IMR-90 (cell line): ENCODE data around the gene TADA2A. TPM values are rescaled to one million over a fixed set of nuclear protein-coding genes. Genes with fewer than 3 reads are reported as not detected.

Source experiments
- ATAC-seq: fragments of 200-7000 bp; cut with Tn5 transposase; 2 replicates; pipeline ENCODE4 v1.9.1; 2020; ENCODE audit warnings: low read depth, mild to moderate bottlenecking, moderate library complexity
- BruUV-seq: library from RNA; stranded (reverse); fragments of 400-500 nt; replicated peaks from 2 replicates; lab custom pipeline; 2021; lab: Mats Ljungman, UMichigan
- CTCF ChIA-PET: fragments of 300-600 bp; formaldehyde crosslinking; extraction: SDS; loops from one replicate; lab custom pipeline; 2021; ENCODE audit warnings: antibody characterized with exemption; lab: Yijun Ruan, JAX
- POLR2A ChIA-PET: fragments of 300-600 bp; sonication (Branson Sonifier 250); formaldehyde crosslinking; loops from one replicate; lab custom pipeline; 2022; ENCODE audit warnings: antibody characterized with exemption; ENCODE audit not compliant: unreplicated experiment; lab: Charles Lee
- DNase-seq: peaks from one replicate; pipeline ENCODE4 v3.0.0; 2013
- H2AFZ ChIP-seq: replicated peaks from 2 replicates; pipeline ENCODE3; 2013; ENCODE audit warnings: low read length, mild to moderate bottlenecking; ENCODE audit not compliant: poor library complexity
- H2AK5ac ChIP-seq: 2 replicates; pipeline ENCODE4 v1.6.1; 2013; ENCODE audit warnings: low read depth, low read length, inconsistent platforms
- H2AK9ac ChIP-seq: replicated peaks from 2 replicates; pipeline ENCODE3; 2013; ENCODE audit warnings: mild to moderate bottlenecking, low read depth, low read length, moderate library complexity; ENCODE audit not compliant: poor library complexity
- H2BK120ac ChIP-seq: 2 replicates; pipeline ENCODE4 v1.6.1; 2013; ENCODE audit warnings: low read depth, low read length, inconsistent platforms
- H2BK15ac ChIP-seq: 3 replicates; pipeline ENCODE4 v1.6.1; 2013; ENCODE audit warnings: low read depth, low read length, inconsistent platforms
- H2BK20ac ChIP-seq: 2 replicates; pipeline ENCODE4 v1.6.1; 2013; ENCODE audit warnings: low read depth, mild to moderate bottlenecking, inconsistent platforms, low read length, moderate library complexity
- H2BK5ac ChIP-seq: 2 replicates; pipeline ENCODE4 v1.6.1; 2013; ENCODE audit warnings: mild to moderate bottlenecking, low read depth, low read length, inconsistent platforms; ENCODE audit not compliant: poor library complexity, severe bottlenecking
- H3K14ac ChIP-seq: replicated peaks from 2 replicates; pipeline ENCODE4 v1.6.1; 2013; ENCODE audit warnings: low read depth, low read length, inconsistent platforms
- H3K18ac ChIP-seq: 2 replicates; pipeline ENCODE4 v1.6.1; 2013; ENCODE audit warnings: low read depth, low read length, control low read depth
- H3K23ac ChIP-seq: 2 replicates; pipeline ENCODE4 v1.6.1; 2013; ENCODE audit warnings: low read depth, low read length, inconsistent platforms
- H3K27ac ChIP-seq: 2 replicates; pipeline ENCODE4 v1.5.1; 2013; ENCODE audit warnings: mild to moderate bottlenecking, control low read depth, low read length; ENCODE audit not compliant: insufficient read depth
- H3K27me3 ChIP-seq: 2 replicates; pipeline ENCODE4 v1.6.1; 2013; ENCODE audit warnings: low read length; ENCODE audit not compliant: control insufficient read depth, insufficient read depth
- H3K36me3 ChIP-seq: 2 replicates; pipeline ENCODE4 v1.6.1; 2013; ENCODE audit warnings: low read length, mixed read lengths; ENCODE audit not compliant: control insufficient read depth, insufficient read depth
- H3K4ac ChIP-seq: 2 replicates; pipeline ENCODE4 v1.6.1; 2013; ENCODE audit warnings: low read depth, low read length, inconsistent platforms
- H3K4me1 ChIP-seq: 2 replicates; pipeline ENCODE4 v1.6.1; 2013; ENCODE audit warnings: low read length, mixed read lengths; ENCODE audit not compliant: control insufficient read depth, insufficient read depth
- H3K4me2 ChIP-seq: 2 replicates; pipeline ENCODE4 v1.6.1; 2013; ENCODE audit warnings: low read depth, mild to moderate bottlenecking, control low read depth, low read length, moderate library complexity
- H3K4me3 ChIP-seq: 2 replicates; pipeline ENCODE4 v1.5.1; 2013; ENCODE audit warnings: low read depth, mild to moderate bottlenecking, control low read depth, low read length, moderate library complexity; ENCODE audit not compliant: insufficient read depth
- H3K56ac ChIP-seq: 2 replicates; pipeline ENCODE4 v1.6.1; 2013; ENCODE audit warnings: low read length, inconsistent platforms; ENCODE audit not compliant: insufficient read depth; ENCODE audit errors: extremely low read depth
- H3K79me1 ChIP-seq, 2 experiments: 2 replicates each; pipeline ENCODE4 v1.6.1; 2013; ENCODE audit warnings: low read length in 2 of 2, inconsistent platforms in 1 of 2, low read depth in 1 of 2
- H3K9ac ChIP-seq: 2 replicates; pipeline ENCODE4 v1.6.1; 2013; ENCODE audit warnings: low read depth, low read length, control low read depth
- H3K9me1 ChIP-seq: 2 replicates; pipeline ENCODE4 v1.6.1; 2013; ENCODE audit warnings: low read length, inconsistent platforms; ENCODE audit not compliant: insufficient read depth
- H3K9me3 ChIP-seq: 2 replicates; pipeline ENCODE4 v1.6.1; 2013; ENCODE audit warnings: low read length; ENCODE audit not compliant: control insufficient read depth, insufficient read depth
- H4K20me1 ChIP-seq: 2 replicates; pipeline ENCODE4 v1.6.1; 2013; ENCODE audit warnings: low read length, inconsistent platforms; ENCODE audit not compliant: insufficient read depth
- H4K5ac ChIP-seq: 2 replicates; pipeline ENCODE4 v1.6.1; 2013; ENCODE audit warnings: mild to moderate bottlenecking, low read depth, low read length, control low read depth
- H4K8ac ChIP-seq, 2 experiments: 2 replicates each; pipeline ENCODE4 v1.6.1; 2013; ENCODE audit warnings: low read depth in 2 of 2, low read length in 2 of 2, control low read depth in 1 of 2, inconsistent platforms in 1 of 2
- H4K91ac ChIP-seq: 2 replicates; pipeline ENCODE4 v1.6.1; 2013; ENCODE audit warnings: low read depth, low read length, inconsistent platforms; ENCODE audit not compliant: insufficient read depth
- BHLHE40 ChIP-seq: fragments of 150-350 bp; IDR thresholded peaks from 2 replicates; pipeline ENCODE4 v1.6.1; 2016; ENCODE audit warnings: mild to moderate bottlenecking, low read depth, low read length
- CEBPB ChIP-seq: IDR thresholded peaks from 2 replicates; pipeline ENCODE4 v1.6.1; 2012; ENCODE audit warnings: low read depth, low read length, improper control_type of control experiment
- CTCF ChIP-seq: conservative IDR thresholded peaks from 2 replicates; pipeline ENCODE4 v1.5.1; 2012; ENCODE audit warnings: mild to moderate bottlenecking, low read depth, low read length, improper control_type of control experiment
- FOS ChIP-seq: fragments of 150-350 bp; IDR thresholded peaks from 2 replicates; pipeline ENCODE4 v1.6.1; 2016; ENCODE audit warnings: low read depth, low read length
- MAFK ChIP-seq: IDR thresholded peaks from 2 replicates; pipeline ENCODE4 v1.6.1; 2012; ENCODE audit warnings: low read depth, low read length, improper control_type of control experiment
- MXI1 ChIP-seq: IDR thresholded peaks from 2 replicates; pipeline ENCODE4 v1.6.1; 2012; ENCODE audit warnings: low read depth, mild to moderate bottlenecking, low read length, moderate library complexity, borderline replicate concordance
- POLR2A ChIP-seq: IDR thresholded peaks from 2 replicates; pipeline ENCODE4 v1.6.1; 2012; ENCODE audit warnings: mild to moderate bottlenecking, low read depth, low read length
- RAD21 ChIP-seq: IDR thresholded peaks from 2 replicates; pipeline ENCODE4 v1.6.1; 2012; ENCODE audit warnings: low read length, improper control_type of control experiment
- RCOR1 ChIP-seq: IDR thresholded peaks from 2 replicates; pipeline ENCODE4 v1.6.1; 2012; ENCODE audit warnings: mild to moderate bottlenecking, low read length, improper control_type of control experiment; ENCODE audit not compliant: insufficient replicate concordance
- RFX5 ChIP-seq: IDR thresholded peaks from 2 replicates; pipeline ENCODE4 v1.8.0; 2012; ENCODE audit warnings: low read depth, mild to moderate bottlenecking, low read length, moderate library complexity
- WGBS, 2 experiments: methylation state at CpG; one replicate each; pipeline versions ENCODE4 v1.1.5 to v1.1.7; 2013; ENCODE audit warnings: missing lambda C conversion rate in 2 of 2; ENCODE audit not compliant: insufficient read length in 1 of 2; ENCODE audit errors: extremely low coverage in 2 of 2; 5-methylcytosine and 5-hydroxymethylcytosine counted together
- dilution Hi-C: fragments of 300-500 bp; cut with HindIII; formaldehyde crosslinking; loops from one replicate; pipeline ENCODE4 v1.14.3; 2018; ENCODE audit warnings: low sequenced_read_pairs; ENCODE audit not compliant: unreplicated experiment
- in situ Hi-C: fragments of 300-500 bp; cut with MboI; formaldehyde crosslinking; loops from 3 replicates; pipeline ENCODE4 v1.14.3; 2019; ENCODE audit warnings: low sequenced_read_pairs, inconsistent platforms, mixed read lengths
- intact Hi-C: fragments of 100-400 bp; cut with micrococcal nuclease; formaldehyde crosslinking; loops from 2 replicates; pipeline ENCODE4 v1.10.0; 2022
- polyA plus RNA-seq, 3 experiments: library from polyadenylated mRNA; depleted of rRNA; stranded (reverse); fragments of >200 nt; gene quantifications; 2 replicates each; pipeline ENCODE4 v1.2.3, GENCODE V29; 2012; ENCODE audit warnings: low replicate concordance in 1 of 3
- total RNA-seq: library from RNA; depleted of rRNA; stranded (reverse); fragments of >200 nt; gene quantifications from 2 replicates; pipeline ENCODE4 v1.2.3, GENCODE V29; 2012
- TF ChIP-seq, protein P1 (sequence below): fragments of 150-350 bp; IDR thresholded peaks from 2 replicates; pipeline ENCODE4 v1.6.1; 2016; ENCODE audit warnings: low read depth, mild to moderate bottlenecking, low read length, moderate library complexity, borderline replicate concordance

TADA2A gene
- total and polyA plus RNA-seq, 2 of the 4 experiments (the other 2 are of a cell fraction): 13.1 to 19.7 TPM

- Histone ChIP-seq H2BK15ac (no peak overlapping the region), H4K91ac (no peak overlapping the region; the same call in 1 of the 2 replicates), H3K27me3 (no peaks in the 10 kb centered on the region), H2AK9ac (no peak overlapping the region), H3K23ac (no peak overlapping the region), H3K79me1 (peaks cover 5 to 59% of the 10 kb centered on the region in 2 experiments), H3K4me3 (no peak overlapping the region), H3K9me1 (peaks cover 29% of the 10 kb centered on the region), H3K9me3 (no peaks in the 10 kb centered on the region), H3K4ac (no peak overlapping the region), H3K4me1 (peaks cover 19% of the 10 kb centered on the region), H3K9ac (no peak overlapping the region), H2BK120ac (no peak overlapping the region), H2BK5ac (no peak overlapping the region), H4K5ac (no peak overlapping the region), H2BK20ac (no peak overlapping the region), H3K4me2 (no peak overlapping the region), H3K56ac (no peak overlapping the region), H3K18ac (no peak overlapping the region), H2AK5ac (no peak overlapping the region), H3K14ac (no peak overlapping the region; the same call in 1 of the 2 replicates), H4K8ac (no peak overlapping the region), H4K20me1 (peaks cover 21% of the 10 kb centered on the region; the same call in 1 of the 2 replicates), H3K27ac (no peak overlapping the region), H3K36me3 (peaks cover 32% of the 10 kb centered on the region), H2AFZ (no peak overlapping the region)
- no peak for DNase-seq
- in situ Hi-C loops (no loop called here), intact Hi-C loops (no loop called here), dilution Hi-C loops (no loop called here)
- no peak for ATAC-seq
- no peak for TF ChIP-seq MXI1
- TF ChIP-seq RAD21: no peak
- TF ChIP-seq BHLHE40: no peak
- TF ChIP-seq, protein P1, sequence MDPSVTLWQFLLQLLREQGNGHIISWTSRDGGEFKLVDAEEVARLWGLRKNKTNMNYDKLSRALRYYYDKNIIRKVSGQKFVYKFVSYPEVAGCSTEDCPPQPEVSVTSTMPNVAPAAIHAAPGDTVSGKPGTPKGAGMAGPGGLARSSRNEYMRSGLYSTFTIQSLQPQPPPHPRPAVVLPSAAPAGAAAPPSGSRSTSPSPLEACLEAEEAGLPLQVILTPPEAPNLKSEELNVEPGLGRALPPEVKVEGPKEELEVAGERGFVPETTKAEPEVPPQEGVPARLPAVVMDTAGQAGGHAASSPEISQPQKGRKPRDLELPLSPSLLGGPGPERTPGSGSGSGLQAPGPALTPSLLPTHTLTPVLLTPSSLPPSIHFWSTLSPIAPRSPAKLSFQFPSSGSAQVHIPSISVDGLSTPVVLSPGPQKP: no peak
- no peak for TF ChIP-seq CTCF
- no peak for TF ChIP-seq MAFK
- no peak for TF ChIP-seq RCOR1
- TF ChIP-seq POLR2A: no peak
- no peak for TF ChIP-seq RFX5
- no peak for TF ChIP-seq FOS
- TF ChIP-seq CEBPB: no peak
- WGBS, 2 experiments: 100% methylated on average over 3 of the region's 8 CpGs; no CpG with 5 or more reads in 1 of the 2 experiments
- CTCF ChIA-PET: no interaction called here
- POLR2A ChIA-PET: no interaction called here
- BruUV-seq: no TSS peak
Measured at GRCh38 chr17:37520174-37520573, 113.5 kb downstream of the TADA2A start.
